Measurements from ENCODE around the gene KCTD7.
"Not testable (repeated sequence)": the region's sequence is repeated elsewhere in the genome, so short reads cannot be mapped to it uniquely, and the experiment has no call there.

KCTD7 gene

GRCh38 chr7:66591799-66592596 lies 36.7 kb upstream of the KCTD7 start:
- Histone ChIP-seq H3K27me3 (ENCODE audit: insufficient read depth, low read length, poor library complexity) (no peaks in the 10 kb centered on the region), H4K20me1 (ENCODE audit: insufficient read depth, low read length) (peaks cover 32% of the 10 kb centered on the region)
- peak; percentile 92 for DNase-seq

GRCh38 chr7:66592597-66593146 lies 36.0 kb upstream of the KCTD7 start:
- Histone ChIP-seq H3K4me1 (ENCODE audit: insufficient read depth, low read length) (peaks cover 35% of the 10 kb centered on the region), H3K4me3 (ENCODE audit: low read depth in 1 of 2, low read length in 2 of 2) (peak overlapping the region; percentile 94 to 99; a peak in 3 of 4 replicates), H3K79me2 (ENCODE audit: insufficient read depth, low read length) (peaks cover 52% of the 10 kb centered on the region), H3K9ac (ENCODE audit: low read depth, low read length) (peak overlapping the region; percentile 92), H3K27ac (ENCODE audit: low read length) (peak overlapping the region; percentile 77), H3K4me2 (ENCODE audit: insufficient read depth, low read length) (peak overlapping the region; percentile 67), H4K20me1 (ENCODE audit: insufficient read depth, low read length) (peaks cover 27% of the 10 kb centered on the region), H2AFZ (ENCODE audit: low read depth, low read length) (peak overlapping the region; percentile 61)
- H3K27me3 ChIP-seq (ENCODE audit: insufficient read depth, low read length, poor library complexity); H3K9me3 ChIP-seq (ENCODE audit: insufficient read depth, low read length, severe bottlenecking); ATAC-seq (ENCODE audit: insufficient read depth, low read depth); H3K36me3 ChIP-seq (ENCODE audit: insufficient read depth, low read length): not testable (repeated sequence)
- peak; percentile 10 for DNase-seq

More at GRCh38 chr7:66591799-66592596, 36.7 kb upstream of the KCTD7 start:
- ATAC-seq (ENCODE audit: insufficient read depth, low read depth), result peak; percentile 97
- Histone ChIP-seq H3K27ac (ENCODE audit: low read length) (peak overlapping the region; percentile 77), H3K4me1 (ENCODE audit: insufficient read depth, low read length) (peaks cover 35% of the 10 kb centered on the region), H3K9ac (ENCODE audit: low read depth, low read length) (peak overlapping the region; percentile 92), H3K4me3 (ENCODE audit: low read depth in 1 of 2, low read length in 2 of 2) (peak overlapping the region; percentile 94 to 99), H3K4me2 (ENCODE audit: insufficient read depth, low read length) (peak overlapping the region; percentile 67), H2AFZ (ENCODE audit: low read depth, low read length) (peak overlapping the region; percentile 61), H3K36me3 (ENCODE audit: insufficient read depth, low read length) (peaks cover 9% of the 10 kb centered on the region), H3K79me2 (ENCODE audit: insufficient read depth, low read length) (peaks cover 58% of the 10 kb centered on the region), H3K9me3 (ENCODE audit: insufficient read depth, low read length, severe bottlenecking) (peaks cover 2% of the 10 kb centered on the region)
- TF ChIP-seq EZH2 (IDR thresholded peaks at IDR 0.05; ENCODE audit: borderline replicate concordance, low read depth, low read length, severe bottlenecking) (no peak), CTCF (IDR thresholded peaks at IDR 0.05; ENCODE audit: borderline replicate concordance, extremely low read depth, low read length, poor library complexity, severe bottlenecking) (no peak)

GRCh38 chr7:66594082-66594481 lies 34.6 kb upstream of the KCTD7 start:
- not testable (repeated sequence) for H3K9ac ChIP-seq (ENCODE audit: low read depth, low read length); H3K9me3 ChIP-seq (ENCODE audit: insufficient read depth, low read length, severe bottlenecking); DNase-seq; H2AFZ ChIP-seq (ENCODE audit: low read depth, low read length); H3K4me2 ChIP-seq (ENCODE audit: insufficient read depth, low read length); H3K27ac ChIP-seq (ENCODE audit: low read length); ATAC-seq (ENCODE audit: insufficient read depth, low read depth); H3K36me3 ChIP-seq (ENCODE audit: insufficient read depth, low read length); H3K27me3 ChIP-seq (ENCODE audit: insufficient read depth, low read length, poor library complexity); H3K4me3 ChIP-seq (ENCODE audit: low read depth in 1 of 2, low read length in 2 of 2)
- peaks cover 17% of the 10 kb centered on the region for H4K20me1 ChIP-seq (ENCODE audit: insufficient read depth, low read length)
- peaks cover 38% of the 10 kb centered on the region for H3K79me2 ChIP-seq (ENCODE audit: insufficient read depth, low read length)
- H3K4me1 ChIP-seq (ENCODE audit: insufficient read depth, low read length), result peaks cover 35% of the 10 kb centered on the region

- no peak overlapping the region for H3K4me3 ChIP-seq (ENCODE audit: low read depth in 1 of 2, low read length in 2 of 2)
- no peak overlapping the region for H3K27ac ChIP-seq (ENCODE audit: low read length)
- DNase-seq (no peak), ATAC-seq (ENCODE audit: insufficient read depth, low read depth) (no peak)
- H4K20me1 ChIP-seq (ENCODE audit: insufficient read depth, low read length), result no peaks in the 10 kb centered on the region
- peaks cover 4% of the 10 kb centered on the region for H3K79me2 ChIP-seq (ENCODE audit: insufficient read depth, low read length)
- H3K4me2 ChIP-seq (ENCODE audit: insufficient read depth, low read length), result no peak overlapping the region
- no peak overlapping the region for H2AFZ ChIP-seq (ENCODE audit: low read depth, low read length)
- no peak overlapping the region for H3K9ac ChIP-seq (ENCODE audit: low read depth, low read length)
- H3K4me1 ChIP-seq (ENCODE audit: insufficient read depth, low read length), result peaks cover 10% of the 10 kb centered on the region
- H3K36me3 ChIP-seq (ENCODE audit: insufficient read depth, low read length), result no peaks in the 10 kb centered on the region
- H3K27me3 ChIP-seq (ENCODE audit: insufficient read depth, low read length, poor library complexity), result no peaks in the 10 kb centered on the region
- TF ChIP-seq EZH2 (IDR thresholded peaks at IDR 0.05; ENCODE audit: borderline replicate concordance, low read depth, low read length, severe bottlenecking) (no peak), CTCF (IDR thresholded peaks at IDR 0.05; ENCODE audit: borderline replicate concordance, extremely low read depth, low read length, poor library complexity, severe bottlenecking) (no peak)
- peaks cover 2% of the 10 kb centered on the region for H3K9me3 ChIP-seq (ENCODE audit: insufficient read depth, low read length, severe bottlenecking)
Measured at GRCh38 chr7:66597461-66597860, 31.2 kb upstream of the KCTD7 start.
